Mucosa of gallbladder (tissue), 1 donor: ENCODE data around the gene RETN. TPM values are rescaled to one million over a fixed set of nuclear protein-coding genes. Genes with fewer than 3 reads are reported as not detected.
A peak's percentile ranks its signal among the peaks of the same experiment; 100 is the strongest.
"Not testable (repeated sequence)": the region's sequence is repeated elsewhere in the genome, so short reads cannot be mapped to it uniquely, and the experiment has no call there.

Source experiments
- DNase-seq: peaks from one replicate; pipeline ENCODE4 v3.0.0-alpha.2; 2020; ENCODE audit warnings: low spot score
- total RNA-seq: library from RNA; stranded (reverse); gene quantifications from one replicate; pipeline ENCODE4 v1.2.1, GENCODE V29; 2021
- donor health status: DM: no; HTN: no; CAD: no.

The RETN gene
- total RNA-seq, 1 donor from 2014 or later = not detected

- peak; percentile 42 for DNase-seq
These were observed 31.2 kb upstream of the RETN start for GRCh38 chr19:7637374-7638256.

DNA sequence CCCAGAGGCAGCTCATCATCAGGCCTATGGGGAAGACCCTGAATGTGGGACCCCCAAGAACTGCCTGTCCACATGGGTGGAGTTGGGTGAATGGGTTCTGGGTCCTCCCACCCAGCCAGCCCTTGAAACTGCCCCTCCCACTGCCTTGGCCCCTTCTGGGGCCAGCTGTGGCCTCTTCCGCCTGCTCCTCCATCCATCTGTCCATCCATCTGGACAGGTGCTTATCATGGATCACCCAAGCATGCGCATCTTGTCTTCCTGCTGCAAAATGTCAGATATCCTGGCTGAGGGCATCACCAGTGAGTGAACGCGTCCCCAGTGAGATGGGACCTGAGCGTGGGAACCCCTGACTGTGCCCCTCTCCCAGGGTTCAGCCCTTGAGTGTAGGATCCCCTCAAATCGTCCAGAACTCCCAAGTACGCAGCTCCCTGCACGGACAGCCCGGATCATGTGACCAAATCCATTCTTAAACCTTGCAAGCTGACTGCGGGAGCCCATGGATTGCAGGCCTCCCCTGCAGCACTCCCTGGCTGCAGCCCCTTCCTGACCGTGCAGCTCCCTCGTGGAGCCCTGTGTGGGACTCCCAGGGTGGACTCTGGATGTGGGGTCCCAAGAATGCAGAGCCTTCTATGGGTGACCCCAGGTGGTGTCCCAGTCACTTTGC is 29.9 kb upstream of the RETN start:
- no peak for DNase-seq

GRCh38 chr19:7639863-7640348 is 28.9 kb upstream of the RETN start:
- DNase-seq = no peak

- no peak for DNase-seq
These were observed 28.0 kb upstream of the RETN start for GRCh38 chr19:7640803-7641202.

DNA sequence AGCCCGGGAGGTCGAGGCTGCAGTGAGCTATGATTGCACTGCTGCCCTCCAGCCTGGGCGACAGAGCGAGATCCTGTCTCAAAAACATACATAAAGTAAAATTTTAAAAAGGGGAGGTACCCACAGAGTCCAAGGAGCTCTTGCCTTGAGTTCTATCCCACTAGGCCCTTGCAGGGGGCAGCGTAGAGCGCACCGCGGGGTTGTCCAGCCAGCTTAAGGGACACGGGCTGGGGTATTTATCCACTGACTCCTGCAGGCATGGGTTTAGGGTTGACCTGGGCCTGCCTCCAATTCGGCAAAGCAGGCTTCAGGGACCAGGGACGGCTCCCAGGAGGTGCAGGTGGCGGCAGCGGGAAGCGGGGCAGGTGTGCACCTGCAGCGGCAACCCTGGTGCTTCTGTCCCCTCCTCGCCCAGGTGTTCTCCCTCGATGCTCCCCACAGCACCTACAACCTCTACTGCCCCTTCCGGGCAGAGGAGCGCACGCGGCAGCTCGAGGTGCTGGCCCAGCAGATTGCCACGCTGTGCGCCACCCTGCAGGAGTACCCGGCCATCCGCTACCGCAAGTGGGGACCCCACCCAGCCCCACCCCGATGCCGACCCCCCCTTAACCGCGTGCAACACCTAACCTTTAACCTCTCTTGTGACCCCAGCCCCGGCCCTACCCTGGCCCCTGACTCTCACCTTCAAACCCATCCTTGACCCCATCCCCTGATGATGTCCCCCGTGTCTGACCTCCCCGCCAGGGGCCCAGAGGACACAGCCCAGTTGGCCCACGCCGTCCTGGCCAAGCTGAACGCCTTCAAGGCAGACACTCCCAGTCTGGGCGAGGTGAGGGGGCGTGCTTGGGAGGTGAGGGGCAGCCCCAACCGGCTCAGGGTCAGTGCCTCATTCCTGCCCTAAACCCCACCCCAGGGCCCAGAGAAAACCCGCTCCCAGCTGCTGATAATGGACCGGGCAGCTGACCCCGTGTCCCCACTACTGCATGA is 27.3 kb upstream of the RETN start:
- DNase-seq = no peak

DNA sequence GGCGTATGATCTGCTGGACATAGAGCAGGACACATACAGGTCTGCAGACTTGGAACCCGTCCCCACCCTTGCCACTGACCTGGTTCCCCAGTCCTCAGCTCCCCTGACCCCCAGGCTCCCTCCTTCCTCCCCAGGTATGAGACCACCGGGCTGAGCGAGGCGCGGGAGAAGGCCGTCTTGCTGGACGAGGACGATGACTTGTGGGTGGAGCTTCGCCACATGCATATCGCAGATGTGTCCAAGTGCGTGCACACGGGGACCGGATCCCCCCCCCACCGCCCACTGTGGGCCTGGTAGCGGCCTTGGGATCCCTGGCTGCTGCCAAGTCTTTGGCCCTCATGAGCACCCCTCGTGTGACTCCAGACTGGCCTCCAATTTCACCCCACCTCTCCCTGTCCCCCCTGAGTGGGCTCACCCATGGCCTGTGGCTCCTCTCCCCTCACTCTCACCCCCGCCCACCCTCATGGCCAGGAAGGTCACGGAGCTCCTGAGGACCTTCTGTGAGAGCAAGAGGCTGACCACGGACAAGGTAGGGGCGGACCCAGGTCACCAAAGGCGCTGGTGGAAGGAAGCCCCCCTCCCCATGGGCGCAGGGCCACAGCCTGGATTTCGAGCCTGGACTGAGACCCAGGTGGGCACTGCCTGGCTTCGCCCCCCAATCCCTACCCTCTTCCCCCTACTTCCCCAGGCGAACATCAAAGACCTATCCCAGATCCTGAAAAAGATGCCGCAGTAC is 26.4 kb upstream of the RETN start:
- DNase-seq = no peak

DNA sequence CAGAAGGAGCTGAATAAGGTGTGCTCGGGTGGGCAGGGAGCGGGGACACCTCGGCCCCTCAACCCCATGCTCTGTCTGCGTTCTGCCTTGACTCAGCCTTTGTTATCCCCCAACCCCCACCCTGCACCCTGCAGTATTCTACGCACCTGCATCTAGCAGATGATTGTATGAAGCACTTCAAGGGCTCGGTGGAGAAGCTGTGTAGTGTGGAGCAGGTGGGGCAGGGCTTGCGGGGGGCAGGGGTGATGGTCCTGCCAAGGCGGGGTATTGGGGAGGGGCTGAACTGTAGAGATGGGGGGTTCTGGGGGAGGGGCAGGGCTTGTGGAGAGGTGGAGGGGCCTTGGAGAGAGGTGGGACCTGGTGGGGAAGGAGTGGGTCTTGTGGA is 25.8 kb upstream of the RETN start:
- no peak for DNase-seq

DNA sequence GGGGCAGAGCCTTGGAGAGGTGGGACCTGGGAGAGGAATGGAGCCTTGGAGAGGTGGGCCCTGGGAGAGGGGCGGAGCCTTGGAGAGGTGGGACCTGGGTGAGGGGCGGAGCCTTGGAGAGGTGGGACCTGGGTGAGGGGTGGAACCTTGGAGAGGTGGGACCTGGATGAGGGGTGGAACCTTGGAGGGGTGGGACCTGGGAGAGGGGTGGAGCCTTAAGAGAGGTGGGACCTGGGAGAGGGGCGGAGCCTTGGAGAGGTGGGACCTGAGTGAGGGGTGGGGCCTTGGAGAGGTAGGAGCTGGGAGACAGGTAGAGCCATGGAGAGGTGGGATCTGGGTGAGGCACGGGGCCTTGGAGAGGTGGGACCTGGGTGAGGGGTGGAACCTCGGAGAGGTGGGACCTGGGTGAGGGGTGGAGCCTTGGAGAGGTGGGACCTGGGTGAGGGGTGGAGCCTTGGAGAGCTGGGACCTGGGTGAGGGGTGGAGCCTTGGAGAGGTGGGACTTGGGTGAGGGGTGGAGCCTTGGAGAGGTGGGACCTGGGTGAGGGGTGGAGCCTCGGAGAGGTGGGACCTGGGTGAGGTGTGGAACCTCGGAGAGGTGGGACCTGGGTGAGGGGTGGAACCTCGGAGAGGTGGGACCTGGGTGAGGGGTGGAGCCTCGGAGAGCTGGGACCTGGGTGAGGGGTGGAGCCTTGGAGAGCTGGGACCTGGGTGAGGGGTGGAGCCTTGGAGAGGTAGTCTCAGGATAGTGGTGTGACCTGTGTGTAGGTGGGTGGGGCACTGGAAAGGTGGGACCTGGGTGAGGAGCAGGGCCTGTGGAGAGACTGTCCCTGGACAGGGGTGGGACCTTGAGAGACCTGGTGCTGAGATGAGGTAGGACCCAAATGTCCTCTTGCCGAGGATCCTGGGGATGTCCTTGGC is 25.0 kb upstream of the RETN start:
- DNase-seq = not testable (repeated sequence)

DNA sequence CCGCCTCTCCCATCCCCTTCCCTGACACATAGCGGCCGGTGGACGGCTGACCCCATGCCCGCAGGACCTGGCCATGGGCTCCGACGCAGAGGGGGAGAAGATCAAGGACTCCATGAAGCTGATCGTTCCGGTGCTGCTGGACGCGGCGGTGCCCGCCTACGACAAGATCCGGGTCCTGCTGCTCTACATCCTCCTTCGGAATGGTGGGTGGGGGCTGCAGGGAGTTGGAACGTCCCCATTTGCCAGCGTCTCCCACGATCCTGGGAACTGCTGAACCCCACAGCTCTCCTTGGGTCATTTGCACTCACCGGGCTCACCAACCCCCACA is 24.3 kb upstream of the RETN start:
- no peak for DNase-seq

DNA sequence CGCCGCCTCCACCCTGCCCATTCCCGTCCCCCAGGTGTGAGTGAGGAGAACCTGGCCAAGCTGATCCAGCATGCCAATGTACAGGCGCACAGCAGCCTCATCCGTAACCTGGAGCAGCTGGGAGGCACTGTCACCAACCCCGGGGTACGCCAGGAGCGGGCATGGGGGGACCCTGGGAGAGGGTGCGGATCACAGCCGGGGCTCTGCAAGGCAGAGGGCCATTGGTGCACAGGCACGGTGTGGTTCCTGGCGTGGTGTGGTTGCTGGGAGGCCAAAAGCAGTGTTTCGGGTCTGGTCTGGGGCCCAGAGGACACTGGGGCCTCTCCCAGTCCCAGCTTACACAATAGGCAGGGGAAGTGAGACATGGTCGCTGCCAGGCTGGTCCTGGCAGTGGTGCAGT is 23.7 kb upstream of the RETN start:
- no peak for DNase-seq

- no peak for DNase-seq
These were observed 23.0 kb upstream of the RETN start for GRCh38 chr19:7645656-7646425.

- no peak for DNase-seq
These were observed 22.5 kb upstream of the RETN start for GRCh38 chr19:7646426-7646700.

- no peak for DNase-seq
These were observed 21.7 kb upstream of the RETN start for GRCh38 chr19:7647156-7647555.

GRCh38 chr19:7648265-7649014 is 20.4 kb upstream of the RETN start:
- no peak for DNase-seq

DNA sequence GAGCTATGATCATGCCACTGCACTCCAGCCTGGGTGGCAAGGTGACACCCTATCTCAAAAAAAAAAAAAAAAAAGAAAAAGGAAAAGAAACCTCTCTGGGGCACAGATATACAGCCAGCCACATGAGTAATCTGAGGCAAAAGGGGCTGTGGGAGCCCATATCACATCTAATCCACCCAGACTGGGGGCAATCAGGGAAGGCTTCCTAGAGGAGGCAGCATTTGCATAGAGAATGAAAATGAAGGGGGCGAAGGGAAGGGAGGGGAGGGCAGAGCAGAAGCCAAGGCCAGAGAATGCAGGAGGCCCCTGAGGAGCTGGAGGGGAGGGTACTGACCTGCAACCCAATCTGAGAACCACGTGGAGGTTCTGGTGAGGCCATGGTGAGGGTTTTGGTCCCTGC is 18.7 kb upstream of the RETN start:
- no peak for DNase-seq

- peak; percentile 85 for DNase-seq
These were observed 16.7 kb upstream of the RETN start for GRCh38 chr19:7652061-7652641.

DNA sequence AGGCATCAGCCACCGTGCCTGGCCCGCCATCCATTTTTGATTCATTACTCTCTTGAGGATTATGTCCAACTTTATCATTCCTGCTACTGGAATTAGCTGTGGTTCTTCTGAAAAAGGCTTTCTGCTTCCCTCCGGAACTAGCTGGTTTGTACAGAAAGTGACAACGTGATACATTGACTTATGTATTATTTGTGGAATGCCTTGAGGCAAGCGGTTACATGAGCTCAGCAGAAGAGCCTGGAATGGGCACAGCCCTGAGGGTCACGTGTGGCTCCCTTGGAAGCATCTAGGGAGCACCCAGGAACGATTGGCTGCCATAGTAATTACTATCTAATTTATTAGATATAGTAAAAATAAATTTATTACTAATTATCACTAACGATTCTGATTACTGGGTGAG is 14.4 kb upstream of the RETN start:
- no peak for DNase-seq

- DNase-seq = no peak
These were observed 13.3 kb upstream of the RETN start for GRCh38 chr19:7655581-7655980.
